Limb (tissue), 2 donors: ENCODE results near the gene CPVL.
A peak's percentile ranks its signal among the peaks of the same experiment; 100 is the strongest.

Experiments used
- DNase-seq, 2 donors: peaks; one replicate each; pipeline ENCODE4 v3.0.0-alpha.2; 2016; ENCODE audit errors: extremely low spot score in 2 of 2

Gene CPVL

DNA sequence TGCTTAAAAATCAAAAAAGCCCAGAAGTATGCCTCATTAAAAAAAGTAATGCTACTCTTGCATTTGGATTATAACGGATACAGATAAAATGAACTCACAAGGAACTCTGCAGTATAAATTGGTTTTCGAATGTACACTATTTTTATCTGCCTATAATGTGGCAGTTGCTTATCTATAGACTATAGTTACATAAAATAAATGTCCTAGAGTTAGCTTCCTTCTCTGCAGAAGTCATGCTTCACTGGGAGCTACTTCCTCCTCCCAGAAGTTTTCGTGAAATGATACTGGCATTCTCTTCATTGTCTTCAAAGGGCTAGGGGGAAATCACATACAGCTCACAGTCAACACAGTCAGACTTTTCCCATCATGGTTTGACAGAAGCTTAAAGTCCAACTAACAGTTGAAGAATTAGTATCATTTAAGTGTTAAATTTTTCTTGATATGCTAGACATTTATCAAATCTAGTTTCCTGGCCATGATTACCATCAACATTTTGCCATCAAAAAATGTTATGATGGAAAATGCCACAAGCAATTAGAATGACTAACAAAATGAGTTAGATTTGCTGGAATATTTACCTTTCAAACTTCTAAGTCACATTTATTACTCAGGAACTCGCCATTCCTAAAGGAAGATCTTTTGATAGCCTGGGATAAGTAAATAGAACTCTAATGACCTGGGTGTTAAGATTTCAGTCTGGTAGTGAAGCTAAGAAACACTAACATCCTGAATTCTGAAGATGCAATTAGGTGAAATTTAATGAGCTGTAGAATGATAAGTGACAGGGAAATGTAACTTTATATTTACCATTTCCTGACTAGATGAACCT, 100.9 kb downstream of the CPVL start:
- no peak for DNase-seq

DNA sequence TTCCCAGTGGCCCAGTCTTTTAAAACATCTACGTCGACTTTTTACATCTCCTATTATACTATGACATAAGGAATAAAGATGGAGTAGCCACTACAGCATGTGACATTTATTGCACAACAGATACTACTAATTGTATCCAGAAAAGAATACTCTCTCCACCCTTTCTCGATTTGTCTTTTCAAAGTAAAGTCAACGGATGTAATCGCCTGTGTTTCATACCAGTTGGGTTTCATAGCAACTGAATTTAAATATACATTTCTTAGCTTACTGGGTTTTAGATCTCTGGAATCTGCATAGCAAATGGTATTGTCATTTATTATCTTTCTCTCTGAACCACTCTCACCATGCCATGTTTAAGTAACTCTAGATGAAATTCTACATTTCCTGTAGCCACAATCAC, 101.8 kb downstream of the CPVL start:
- peak in 1 of 2 donors; percentile 42 for DNase-seq

GRCh38 chr7:29043576-29043975, 102.8 kb downstream of the CPVL start:
- DNase-seq, result no peak

- peak in 1 of 2 donors; percentile 34 for DNase-seq
Measured at GRCh38 chr7:29042824-29043231, 103.5 kb downstream of the CPVL start.

DNA sequence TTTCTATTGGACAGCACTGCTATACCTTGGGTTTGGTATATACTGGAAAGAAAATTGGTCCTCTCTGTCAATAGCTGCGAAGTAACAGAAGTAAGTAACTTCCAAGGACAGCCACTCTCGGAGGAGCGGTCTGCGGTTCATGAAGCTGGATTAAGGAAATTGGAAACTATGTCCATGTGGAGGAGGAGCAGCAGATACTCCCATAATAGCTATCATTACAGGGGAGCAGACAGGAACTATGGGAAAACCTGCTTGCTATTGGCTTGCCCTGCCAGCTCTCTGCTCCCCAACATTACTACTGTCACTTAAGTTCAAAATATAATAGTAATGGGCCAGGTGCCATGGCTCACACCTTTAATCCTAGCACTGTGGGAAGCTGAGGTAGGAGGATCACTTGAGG, 104.3 kb downstream of the CPVL start:
- DNase-seq, result no peak

DNA sequence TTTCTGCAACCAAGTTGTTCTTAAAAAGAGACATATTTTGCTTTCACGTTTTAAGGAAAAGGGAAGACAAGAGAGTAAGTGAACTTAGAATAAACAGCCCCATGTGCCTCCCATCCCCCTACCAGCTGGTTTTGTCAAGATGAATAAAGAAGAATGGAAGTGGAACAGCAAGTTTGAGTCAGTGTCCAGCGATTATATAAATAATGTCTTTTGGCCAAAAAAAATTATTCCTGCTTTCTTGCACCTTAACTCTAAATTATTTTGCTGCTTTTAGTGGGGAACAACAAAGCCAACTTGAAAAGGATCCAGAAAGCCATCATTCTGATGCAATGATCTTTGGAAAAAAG, 105.8 kb downstream of the CPVL start:
- peak in 1 of 2 donors; percentile 37 for DNase-seq

GRCh38 chr7:29039821-29040578, 106.3 kb downstream of the CPVL start:
- DNase-seq, result peak in 1 of 2 donors; percentile 69

GRCh38 chr7:29038463-29038862, 107.9 kb downstream of the CPVL start:
- no peak for DNase-seq

DNA sequence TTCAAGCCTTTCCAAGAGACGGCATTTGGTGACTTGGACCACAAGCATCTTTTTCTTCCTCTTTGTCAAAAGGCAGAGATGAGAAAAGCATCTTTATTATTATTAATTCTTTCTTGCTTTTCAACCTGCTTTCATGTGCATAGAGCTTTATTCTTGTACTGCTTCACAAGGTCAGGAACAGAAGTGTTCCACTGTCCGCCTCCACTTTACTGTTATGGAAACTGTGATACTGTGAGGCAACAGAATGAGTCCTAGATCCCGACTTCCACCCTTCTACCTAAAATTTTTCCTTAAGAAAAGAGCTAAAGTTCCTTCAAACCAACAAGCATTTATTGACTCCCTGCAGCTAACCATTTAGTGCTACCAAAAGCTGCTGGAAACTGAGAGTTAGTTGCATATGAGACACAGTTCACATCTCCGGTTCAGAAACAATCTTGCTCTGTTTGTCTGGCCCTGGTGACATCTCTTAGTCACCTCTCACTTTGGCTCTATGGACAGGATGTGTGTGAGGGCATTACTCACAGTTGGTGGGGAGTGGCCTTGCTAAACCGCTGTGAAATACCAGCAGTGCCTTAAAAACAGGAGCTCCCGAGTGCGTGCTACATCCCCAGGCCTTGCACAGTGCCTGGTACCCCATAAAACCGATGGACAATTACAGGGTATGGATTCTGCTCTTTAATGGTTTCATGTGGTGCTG, 111.1 kb downstream of the CPVL start:
- no peak for DNase-seq

DNA sequence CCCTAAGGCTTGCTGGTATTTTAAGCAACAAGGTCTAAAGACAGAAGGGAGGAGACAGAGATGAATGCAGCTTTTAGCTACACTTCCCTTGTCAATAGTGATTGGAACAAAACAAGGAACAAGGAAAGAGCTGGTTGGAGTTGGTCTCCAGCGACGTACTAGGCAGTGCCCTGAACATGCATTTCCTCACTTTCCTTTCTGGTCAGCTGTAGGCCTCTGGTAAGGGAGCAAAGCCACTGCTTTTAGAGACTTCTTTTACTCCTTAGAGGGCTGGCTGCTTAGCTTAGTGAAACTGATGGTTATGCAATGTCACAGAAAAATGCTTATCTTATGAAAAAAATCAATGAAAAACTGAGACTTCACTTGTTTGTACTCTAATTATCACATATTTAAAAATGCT, 112.8 kb downstream of the CPVL start:
- no peak for DNase-seq

DNA sequence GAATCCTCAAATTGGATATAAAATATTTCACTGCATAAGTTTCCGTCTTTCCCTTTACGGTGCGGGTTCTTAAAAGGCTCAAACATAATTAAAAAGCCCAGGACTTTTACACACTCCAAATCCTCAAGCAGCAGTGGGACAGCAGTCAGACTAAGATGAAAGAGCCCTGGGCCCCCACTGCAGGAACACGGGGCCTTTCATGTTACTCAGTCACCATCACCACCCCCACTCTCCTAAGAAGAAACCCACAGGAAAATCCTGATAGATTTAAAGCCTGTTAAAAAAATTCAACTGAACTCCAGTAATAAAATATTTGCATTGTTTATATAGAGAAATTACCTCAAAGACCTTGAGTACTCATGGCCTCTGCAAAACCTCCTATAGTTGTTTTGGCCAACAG, 114.2 kb downstream of the CPVL start:
- no peak for DNase-seq

GRCh38 chr7:29030781-29031275, 115.5 kb downstream of the CPVL start:
- no peak for DNase-seq

- no peak for DNase-seq
Measured at GRCh38 chr7:29022291-29022988, 123.9 kb downstream of the CPVL start.

DNA sequence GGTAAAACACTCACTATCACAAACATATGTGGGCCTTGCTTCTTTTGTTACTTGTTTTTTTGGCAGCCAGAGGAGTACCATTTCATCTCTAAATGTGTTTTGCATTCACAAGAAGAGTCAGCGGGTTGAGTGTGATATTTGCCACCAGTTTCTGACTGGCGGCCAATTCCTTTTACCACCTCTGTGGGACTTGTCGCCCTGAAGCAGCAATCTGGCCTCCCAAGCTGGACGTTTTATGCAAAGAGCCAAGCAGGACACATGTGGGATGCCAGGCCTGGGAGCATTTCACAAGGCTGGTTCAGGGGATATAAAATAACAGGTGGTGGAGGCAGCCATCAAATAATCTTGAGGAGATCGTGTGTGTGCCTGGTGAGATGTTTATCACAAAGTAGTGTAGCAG, 126.4 kb downstream of the CPVL start:
- DNase-seq, result peak in 1 of 2 donors; percentile 36

GRCh38 chr7:29019387-29019786, 127.0 kb downstream of the CPVL start:
- DNase-seq, result no peak

DNA sequence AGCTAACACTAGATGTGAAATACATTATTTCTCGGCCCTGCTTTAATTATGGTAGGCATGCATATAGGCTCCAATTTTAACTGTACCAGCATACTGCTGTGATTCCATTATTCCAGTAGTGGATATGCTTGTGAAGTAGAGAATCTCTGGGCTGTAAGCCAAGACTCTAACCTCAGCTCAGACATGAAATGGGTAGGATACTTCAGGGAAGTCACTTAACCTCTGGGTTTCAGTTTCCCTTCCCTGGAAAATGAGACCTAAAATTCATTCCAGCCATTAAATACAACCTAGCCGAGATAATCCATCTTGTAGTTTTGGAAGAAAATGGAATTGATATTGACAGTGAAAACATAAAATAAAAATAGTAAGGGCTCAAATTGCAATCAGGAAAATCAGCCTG, 128.6 kb downstream of the CPVL start:
- DNase-seq, result no peak

- DNase-seq, result no peak
Measured at GRCh38 chr7:29014725-29015124, 131.6 kb downstream of the CPVL start.

DNA sequence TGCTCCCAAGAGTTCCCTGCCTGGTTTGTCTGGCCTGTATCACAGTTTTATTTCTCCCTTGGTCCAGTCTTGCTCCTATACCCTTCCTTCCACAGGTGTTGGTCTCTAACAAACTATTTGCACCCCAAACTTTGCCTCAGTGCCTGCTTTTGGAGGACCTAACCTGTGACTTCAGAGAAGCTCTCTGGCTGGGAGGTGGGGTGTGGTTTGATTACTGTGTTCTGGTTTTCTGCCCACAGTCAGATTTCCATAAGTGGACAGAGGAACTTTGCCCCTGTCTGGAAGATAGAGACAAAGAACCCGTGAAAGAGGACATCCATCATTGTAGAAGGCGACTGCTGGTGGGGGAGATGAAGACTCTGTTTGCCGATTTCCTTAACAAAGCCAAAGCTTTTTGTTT, 132.4 kb downstream of the CPVL start:
- no peak for DNase-seq

GRCh38 chr7:29013082-29013695, 133.1 kb downstream of the CPVL start:
- no peak for DNase-seq

DNA sequence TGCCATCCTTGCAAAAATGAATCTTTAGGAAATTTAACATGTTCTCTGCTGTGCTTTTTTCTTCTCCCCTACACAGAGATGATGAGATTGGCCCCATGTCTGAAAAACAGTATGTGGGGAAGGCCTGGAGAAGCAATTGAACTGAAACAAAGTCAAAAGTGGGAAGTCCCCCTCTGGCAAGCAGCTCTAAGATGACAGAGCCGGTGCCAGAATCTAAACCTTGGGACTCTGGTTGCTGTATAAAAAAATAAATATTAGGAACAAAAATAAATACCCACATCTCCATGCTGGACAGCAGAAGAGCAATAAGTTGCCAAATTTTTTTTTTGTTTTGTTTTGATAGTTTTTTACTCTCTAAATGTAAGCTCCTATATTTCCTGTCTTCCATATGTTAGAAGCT, 136.4 kb downstream of the CPVL start:
- DNase-seq, result no peak

GRCh38 chr7:29008590-29008989, 137.7 kb downstream of the CPVL start:
- no peak for DNase-seq
